Panc1 (cell line): Measurements from ENCODE around the gene TRIOBP.

Source experiments
- CTCF ChIP-seq: fragments of 450-650 bp; IDR thresholded peaks from 2 replicates; pipeline ENCODE4 v1.5.1; 2017; ENCODE audit warnings: mild to moderate bottlenecking
- POLR2AphosphoS5 ChIP-seq: IDR thresholded peaks from 2 replicates; pipeline ENCODE4 v1.6.1; 2012; ENCODE audit warnings: mild to moderate bottlenecking, low read depth, low read length, moderate library complexity
- REST ChIP-seq, 2 experiments: IDR thresholded peaks; 2 replicates each; pipeline ENCODE4 v1.6.1; 2011 to 2012; ENCODE audit warnings: low read depth in 2 of 2, control low read depth in 1 of 2, low read length in 1 of 2, mild to moderate bottlenecking in 1 of 2, moderate library complexity in 1 of 2; ENCODE audit not compliant: insufficient read depth in 1 of 2
- SIN3A ChIP-seq: IDR thresholded peaks from 2 replicates; pipeline ENCODE4 v1.6.1; 2012; ENCODE audit warnings: low read depth, mild to moderate bottlenecking, low read length, moderate library complexity, borderline replicate concordance; ENCODE audit not compliant: insufficient read depth

- TF ChIP-seq REST (IDR thresholded peaks at IDR 0.05; ENCODE audit: insufficient read depth in 1 of 2, low read depth in 2 of 2, low read length in 1 of 2) (no peak), CTCF (no peak), SIN3A (no peak), POLR2AphosphoS5 (no peak)
These were observed 106.9 kb downstream of the TRIOBP start for GRCh38 chr22:37803639-37804351.
